Measurements from ENCODE around the gene GIGYF2. TPM values are rescaled to one million over a fixed set of nuclear protein-coding genes. Genes with fewer than 3 reads are reported as not detected.

The GIGYF2 gene
- total and polyA plus RNA-seq, 2 of the 13 experiments (the other 11 are each of a cell fraction or from before 2014, with no cell fraction given), result 44.9 to 73.5 TPM

GRCh38 chr2:232874677-232875223, 177.6 kb downstream of the GIGYF2 start (continued):
- TF ChIP-seq ZNF556 (CRISPR knock-in tag; IDR thresholded peaks at IDR 0.05; ENCODE audit: borderline replicate concordance) (no peak), ZNF484 (CRISPR knock-in tag; IDR thresholded peaks at IDR 0.05; ENCODE audit: borderline replicate concordance, low read depth) (no peak), ZNF335 (CRISPR knock-in tag; IDR thresholded peaks at IDR 0.05) (no peak), ZNF83 (CRISPR knock-in tag; IDR thresholded peaks at IDR 0.05; ENCODE audit: borderline replicate concordance) (no peak), JARID2 (CRISPR knock-in tag; IDR thresholded peaks at IDR 0.05; ENCODE audit: insufficient replicate concordance) (no peak), CREM (IDR thresholded peaks at IDR 0.05) (no peak), CREM (CRISPR knock-in tag; IDR thresholded peaks at IDR 0.05) (no peak), BRD4 (CRISPR knock-in tag; IDR thresholded peaks at IDR 0.05) (peak; percentile 52), CHCHD3 (CRISPR knock-in tag; IDR thresholded peaks at IDR 0.05) (no peak), KDM5B (CRISPR knock-in tag; IDR thresholded peaks at IDR 0.05; ENCODE audit: borderline replicate concordance) (0 out of 2 replicates have a peak, but pooled peaks have one; percentile 32), ZNF619 (CRISPR knock-in tag; IDR thresholded peaks at IDR 0.05) (0 out of 2 replicates have a peak, but pooled peaks have one; percentile 22), ZFP91 (CRISPR knock-in tag; IDR thresholded peaks at IDR 0.05; ENCODE audit: borderline replicate concordance) (no peak), PRMT3 (CRISPR knock-in tag; IDR thresholded peaks at IDR 0.05; ENCODE audit: borderline replicate concordance, low read depth) (no peak), ZNF3 (CRISPR knock-in tag; IDR thresholded peaks at IDR 0.05) (no peak), NRL (CRISPR knock-in tag; IDR thresholded peaks at IDR 0.05; ENCODE audit: borderline replicate concordance) (0 out of 2 replicates have a peak, but pooled peaks have one; percentile 43), DMTF1 (CRISPR knock-in tag; IDR thresholded peaks at IDR 0.05) (no peak), ARNT2 (CRISPR knock-in tag; IDR thresholded peaks at IDR 0.05; ENCODE audit: low read depth) (no peak), ZNF354B (CRISPR knock-in tag; IDR thresholded peaks at IDR 0.05) (no peak), ZBTB7B (CRISPR knock-in tag; IDR thresholded peaks at IDR 0.05) (no peak), ZNF605 (CRISPR knock-in tag; IDR thresholded peaks at IDR 0.05) (no peak)
- TF ChIP-seq, protein P1, sequence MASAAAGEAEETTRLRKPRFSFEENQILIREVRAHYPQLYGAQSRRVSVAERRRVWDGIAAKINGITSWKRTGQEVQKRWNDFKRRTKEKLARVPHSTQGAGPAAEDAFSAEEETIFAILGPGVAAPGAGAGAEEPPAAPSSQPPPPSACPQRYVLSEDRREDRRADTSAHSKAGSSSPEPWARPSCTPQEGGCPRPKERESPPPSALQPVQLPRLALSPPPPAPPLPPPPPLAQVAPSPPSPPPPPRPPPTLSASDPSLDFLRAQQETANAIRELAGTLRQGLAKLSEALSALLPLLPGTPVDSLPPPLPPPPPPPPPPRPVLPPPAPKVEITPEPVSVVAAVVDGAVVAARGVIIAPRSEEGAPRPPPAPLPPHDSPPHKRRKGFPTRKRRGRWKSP (CRISPR knock-in tag; IDR thresholded peaks at IDR 0.05), result no peak
- TF ChIP-seq, protein P2, sequence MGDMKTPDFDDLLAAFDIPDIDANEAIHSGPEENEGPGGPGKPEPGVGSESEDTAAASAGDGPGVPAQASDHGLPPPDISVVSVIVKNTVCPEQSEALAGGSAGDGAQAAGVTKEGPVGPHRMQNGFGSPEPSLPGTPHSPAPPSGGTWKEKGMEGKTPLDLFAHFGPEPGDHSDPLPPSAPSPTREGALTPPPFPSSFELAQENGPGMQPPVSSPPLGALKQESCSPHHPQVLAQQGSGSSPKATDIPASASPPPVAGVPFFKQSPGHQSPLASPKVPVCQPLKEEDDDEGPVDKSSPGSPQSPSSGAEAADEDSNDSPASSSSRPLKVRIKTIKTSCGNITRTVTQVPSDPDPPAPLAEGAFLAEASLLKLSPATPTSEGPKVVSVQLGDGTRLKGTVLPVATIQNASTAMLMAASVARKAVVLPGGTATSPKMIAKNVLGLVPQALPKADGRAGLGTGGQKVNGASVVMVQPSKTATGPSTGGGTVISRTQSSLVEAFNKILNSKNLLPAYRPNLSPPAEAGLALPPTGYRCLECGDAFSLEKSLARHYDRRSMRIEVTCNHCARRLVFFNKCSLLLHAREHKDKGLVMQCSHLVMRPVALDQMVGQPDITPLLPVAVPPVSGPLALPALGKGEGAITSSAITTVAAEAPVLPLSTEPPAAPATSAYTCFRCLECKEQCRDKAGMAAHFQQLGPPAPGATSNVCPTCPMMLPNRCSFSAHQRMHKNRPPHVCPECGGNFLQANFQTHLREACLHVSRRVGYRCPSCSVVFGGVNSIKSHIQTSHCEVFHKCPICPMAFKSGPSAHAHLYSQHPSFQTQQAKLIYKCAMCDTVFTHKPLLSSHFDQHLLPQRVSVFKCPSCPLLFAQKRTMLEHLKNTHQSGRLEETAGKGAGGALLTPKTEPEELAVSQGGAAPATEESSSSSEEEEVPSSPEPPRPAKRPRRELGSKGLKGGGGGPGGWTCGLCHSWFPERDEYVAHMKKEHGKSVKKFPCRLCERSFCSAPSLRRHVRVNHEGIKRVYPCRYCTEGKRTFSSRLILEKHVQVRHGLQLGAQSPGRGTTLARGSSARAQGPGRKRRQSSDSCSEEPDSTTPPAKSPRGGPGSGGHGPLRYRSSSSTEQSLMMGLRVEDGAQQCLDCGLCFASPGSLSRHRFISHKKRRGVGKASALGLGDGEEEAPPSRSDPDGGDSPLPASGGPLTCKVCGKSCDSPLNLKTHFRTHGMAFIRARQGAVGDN (CRISPR knock-in tag; IDR thresholded peaks at IDR 0.05), result peak; percentile 36; the same call in 1 of the 2 replicates
